HuH-7.5 (cell line): ENCODE data around the gene PPEF1.
"Not testable (repeated sequence)": the region's sequence is repeated elsewhere in the genome, so short reads cannot be mapped to it uniquely, and the experiment has no call there.

ENCODE experiments used
- DNase-seq: peaks from one replicate; pipeline ENCODE4 v3.0.0; 2011; ENCODE audit warnings: low spot score

The PPEF1 gene

DNA sequence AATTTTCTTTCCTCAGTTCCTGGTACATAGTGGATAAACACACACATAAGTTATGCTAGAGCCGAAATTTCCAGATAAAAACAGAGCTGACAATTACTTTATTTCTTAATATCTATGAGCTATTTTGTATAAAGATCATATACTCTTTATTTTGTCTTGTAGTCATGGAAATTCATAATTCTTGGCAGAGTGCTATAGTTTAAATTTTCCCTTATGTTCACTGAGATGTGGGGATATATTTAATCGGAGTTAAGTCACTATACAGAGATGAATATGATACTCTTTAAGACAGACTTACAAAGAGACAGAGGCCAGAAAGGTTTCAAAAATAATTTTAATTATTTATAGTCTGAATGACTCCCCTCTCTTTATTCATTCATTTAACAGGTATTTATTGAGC lies 89.7 kb downstream of the PPEF1 start:
- no peak for DNase-seq

DNA sequence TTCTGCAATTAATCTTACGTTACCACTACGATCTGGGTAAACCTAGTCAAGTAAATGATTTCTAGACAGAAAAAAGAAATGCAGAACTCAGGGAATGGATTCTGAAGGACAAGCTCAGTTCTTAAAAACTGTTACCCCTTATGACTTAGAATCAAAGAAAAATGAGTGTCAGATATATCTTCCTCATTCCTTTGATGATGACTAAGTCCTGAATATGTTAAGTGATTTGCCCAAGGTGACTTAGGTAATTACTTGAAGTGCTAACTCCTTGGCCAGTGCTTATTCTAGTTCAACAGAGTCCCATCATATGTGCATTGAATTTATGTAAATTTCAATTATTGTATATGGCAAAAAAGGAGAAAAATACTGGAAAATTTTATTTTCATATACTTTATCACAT lies 92.5 kb downstream of the PPEF1 start:
- DNase-seq: no peak

DNA sequence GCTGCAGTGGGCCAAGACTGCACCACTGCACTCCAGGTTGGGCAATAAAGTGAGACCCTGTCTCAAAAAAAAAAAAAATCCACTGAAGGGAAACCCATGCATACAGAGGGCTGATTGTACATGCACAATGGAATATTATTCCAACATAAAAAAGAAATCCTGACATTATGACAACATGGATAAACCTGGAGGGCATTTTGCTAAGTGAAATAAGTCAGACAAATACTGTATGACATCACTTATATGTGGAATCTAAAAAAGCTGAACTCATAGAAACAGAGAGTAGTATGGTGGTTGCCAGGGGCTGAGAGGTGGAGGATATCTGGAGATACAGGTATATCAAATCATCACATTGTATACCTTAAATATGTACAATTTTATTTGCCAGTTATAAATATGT lies 102.2 kb downstream of the PPEF1 start:
- no peak for DNase-seq

DNA sequence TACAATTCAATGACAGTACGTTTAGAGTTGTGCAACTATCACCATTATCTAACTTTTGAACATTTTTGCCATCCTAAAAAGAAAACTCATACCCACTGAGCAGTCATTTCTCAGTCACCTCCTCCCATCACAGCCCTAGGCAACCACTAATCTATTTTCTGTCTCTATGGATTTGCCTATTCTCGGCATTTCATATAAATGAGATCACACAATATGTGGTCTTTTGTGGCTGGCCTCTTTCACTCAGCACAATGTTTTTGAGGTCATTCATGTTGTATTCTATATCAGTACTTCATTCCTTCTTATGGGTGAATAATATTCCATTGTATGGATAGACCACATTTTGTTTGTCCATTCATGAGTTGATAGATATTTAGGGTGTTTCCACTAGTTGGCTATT lies 103.0 kb downstream of the PPEF1 start:
- no peak for DNase-seq

DNA sequence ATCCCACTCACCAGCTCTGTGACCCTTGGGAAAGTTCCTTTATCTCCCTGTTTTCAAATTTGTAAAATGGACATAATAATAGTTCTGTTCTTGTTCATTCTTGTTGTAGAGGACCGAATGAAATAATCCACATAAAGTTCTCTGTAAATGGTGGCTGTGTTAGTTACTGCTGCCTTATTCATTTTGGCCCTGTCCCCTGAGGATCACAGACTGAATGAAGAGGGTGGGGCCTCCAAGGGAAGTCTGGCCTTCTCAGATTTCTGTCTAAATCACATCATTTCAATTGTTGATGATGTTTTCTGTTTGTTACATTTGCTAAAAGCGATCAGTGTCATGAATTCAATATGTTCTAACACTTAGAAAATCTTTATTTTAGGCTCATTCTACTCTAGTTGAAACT lies 117.9 kb downstream of the PPEF1 start:
- no peak for DNase-seq

DNA sequence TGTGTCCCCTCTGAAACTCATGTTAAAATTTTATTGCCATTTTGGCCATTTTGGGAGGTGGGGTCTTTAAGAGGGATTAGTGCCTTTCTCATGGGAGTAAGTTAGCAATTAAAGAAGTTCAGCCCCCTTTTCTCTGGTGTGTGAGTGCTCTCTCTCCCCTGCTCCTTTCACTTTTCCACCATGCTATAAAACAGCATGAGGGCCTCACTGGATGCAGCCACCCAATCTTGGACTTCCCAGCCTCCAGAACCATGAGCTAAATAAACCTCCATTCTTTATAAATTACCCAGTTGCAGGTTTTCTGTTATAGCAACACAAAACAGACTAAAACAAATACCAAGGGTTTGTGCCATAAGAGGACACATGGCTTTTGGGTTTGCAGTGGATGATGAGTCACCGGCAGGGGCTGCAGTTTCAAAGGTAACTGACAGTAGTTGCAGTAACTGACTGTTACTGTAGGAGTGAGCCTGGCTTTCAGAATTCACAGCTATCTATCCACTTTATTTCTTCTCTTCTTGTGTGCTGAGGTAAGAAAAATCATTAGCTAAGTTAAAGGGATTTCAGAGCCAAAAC lies 121.5 kb downstream of the PPEF1 start:
- no peak for DNase-seq

DNA sequence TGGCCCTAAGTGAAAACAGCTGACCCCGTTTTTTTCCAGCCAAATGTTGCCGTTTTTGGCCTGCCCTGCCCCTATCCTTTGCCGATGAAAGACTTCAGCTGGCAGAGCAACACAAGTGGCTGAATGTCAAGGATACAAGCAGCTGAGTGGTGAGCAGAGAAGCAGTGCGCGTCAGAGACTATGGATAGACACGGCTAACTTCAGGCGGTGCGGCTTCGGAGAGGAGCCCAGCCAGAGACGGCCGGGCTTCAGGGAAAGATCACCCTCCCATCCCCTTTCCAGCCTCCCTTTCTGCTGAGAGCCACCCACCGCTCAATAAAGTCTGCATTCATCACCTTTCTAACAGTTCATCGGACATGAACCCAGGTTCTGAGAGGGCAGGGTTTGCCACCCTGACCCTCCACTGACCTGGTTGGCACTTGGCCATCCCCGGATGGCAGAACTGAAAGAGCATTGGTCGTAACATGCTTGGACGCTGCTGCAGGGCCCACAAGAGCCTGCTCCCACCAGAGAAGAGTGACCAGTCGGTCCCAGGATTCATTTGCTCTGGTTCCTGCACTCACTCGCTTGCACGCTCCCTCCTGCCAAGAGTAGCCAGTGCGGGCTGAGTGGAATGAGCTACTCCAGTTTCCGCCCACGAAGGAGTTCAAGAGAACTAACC lies 125.8 kb downstream of the PPEF1 start:
- no peak for DNase-seq

DNA sequence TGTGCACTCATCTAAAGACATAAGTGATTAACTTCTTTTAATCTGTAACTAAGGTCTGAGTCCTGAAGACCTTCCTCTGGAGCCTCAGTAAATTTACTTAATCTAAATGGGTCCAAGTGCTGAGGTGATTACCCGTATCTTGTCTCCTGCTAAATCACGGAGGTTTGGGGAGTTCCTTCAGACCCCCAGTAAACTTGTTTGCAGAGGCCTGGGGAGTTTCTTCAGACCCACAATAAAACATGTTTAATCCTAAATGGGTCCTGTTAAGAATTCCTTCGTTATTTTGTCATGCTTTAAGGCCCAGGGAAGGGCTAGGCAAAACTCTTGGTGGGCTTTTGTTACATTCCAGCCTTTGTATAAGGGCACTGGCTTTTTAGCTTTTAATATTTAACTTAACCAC lies 140.5 kb downstream of the PPEF1 start:
- not testable (repeated sequence) for DNase-seq

DNA sequence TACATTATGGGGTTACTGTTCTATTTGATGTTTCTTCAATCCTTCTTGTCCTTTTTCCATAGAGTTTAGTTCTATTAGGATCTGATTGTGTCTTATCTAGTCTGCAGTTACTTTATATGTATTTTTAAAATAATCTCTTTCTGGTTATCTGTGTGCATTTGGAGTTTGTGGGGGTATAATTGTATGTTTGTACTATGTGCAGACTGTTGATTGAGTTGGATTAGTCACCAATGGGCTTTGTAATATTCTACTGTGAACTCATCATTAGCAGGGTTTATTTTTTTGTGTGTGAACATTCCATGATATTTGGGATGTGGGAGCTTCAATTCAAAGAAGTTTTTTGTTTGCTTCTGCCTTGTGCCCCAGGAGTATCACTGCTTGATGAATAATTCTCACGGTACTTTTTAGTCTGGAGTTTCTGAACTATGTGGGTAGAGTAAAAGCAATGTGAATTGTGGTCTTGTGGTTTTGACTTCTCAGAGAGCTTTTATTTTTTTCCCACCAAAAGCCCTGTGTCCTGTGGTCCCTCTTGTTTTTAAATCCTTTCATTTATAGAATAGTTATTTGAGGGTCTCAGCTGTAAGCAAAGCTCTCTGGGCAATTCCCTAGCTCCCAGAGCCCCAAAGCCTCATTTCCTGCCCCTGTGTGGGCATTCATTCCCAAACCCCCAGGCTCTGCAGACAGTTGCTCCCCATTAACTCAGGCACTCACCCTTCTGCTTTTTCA lies 148.6 kb downstream of the PPEF1 start:
- DNase-seq: no peak

DNA sequence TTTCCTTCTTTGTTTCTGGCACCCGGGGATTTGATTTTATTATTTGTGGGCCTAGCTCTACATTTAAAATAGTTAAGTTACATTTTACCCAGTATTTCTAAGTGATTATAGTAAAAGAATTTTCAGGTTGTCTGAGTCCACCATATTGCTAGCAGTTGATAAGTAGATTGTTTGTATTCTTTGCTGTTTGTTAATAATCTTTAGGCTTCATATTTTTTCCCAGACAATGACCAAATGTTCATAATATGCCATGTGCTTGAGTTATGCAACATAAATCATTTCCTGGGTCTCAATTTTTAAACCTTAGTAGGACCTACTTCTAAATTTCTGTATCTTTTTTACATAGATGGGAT lies 149.2 kb downstream of the PPEF1 start:
- DNase-seq: no peak

DNA sequence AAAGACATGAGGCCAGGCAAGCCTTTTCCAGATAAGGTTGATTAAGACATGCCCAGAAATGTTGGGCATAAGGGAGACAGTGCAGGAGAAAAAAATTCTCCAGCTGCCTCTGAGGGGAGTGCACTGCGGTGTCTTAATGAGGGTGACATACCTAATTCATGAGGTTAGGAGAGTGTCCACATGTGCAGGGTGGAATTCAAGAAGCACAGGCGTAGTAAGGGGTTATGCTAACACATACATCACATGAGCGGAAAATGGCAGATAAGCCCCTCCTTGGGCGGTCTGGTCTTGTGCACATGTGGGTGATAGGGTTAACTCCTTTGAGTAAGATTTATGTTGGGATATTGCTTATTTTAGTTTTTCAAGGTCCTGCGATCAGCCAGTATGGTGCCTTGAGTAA lies 154.1 kb downstream of the PPEF1 start:
- DNase-seq: no peak

DNA sequence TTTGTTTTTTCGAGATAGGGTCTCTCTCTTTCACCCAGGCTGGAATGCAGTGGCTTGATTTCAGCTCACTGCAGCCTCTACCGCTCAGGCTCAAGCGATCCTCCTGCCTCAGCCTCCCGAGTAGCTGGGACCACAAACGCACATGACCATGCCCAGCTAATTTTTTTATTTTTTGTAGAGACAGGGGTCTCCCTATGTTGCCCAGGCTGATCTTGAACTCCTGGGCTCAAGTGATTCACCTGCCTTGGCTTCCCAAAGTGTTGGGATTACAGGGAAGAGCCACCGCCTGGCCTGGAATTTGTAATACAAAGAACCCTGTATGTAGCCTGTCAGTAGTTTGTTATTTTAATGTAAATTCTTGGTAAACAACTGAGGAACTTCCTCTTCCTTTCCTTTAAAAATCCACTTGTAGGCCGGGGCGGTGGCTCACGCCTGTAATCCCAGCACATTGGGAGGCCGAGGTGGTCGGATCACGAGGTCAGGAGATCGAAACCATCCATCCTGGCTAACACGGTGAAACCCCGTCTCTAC lies 157.0 kb downstream of the PPEF1 start:
- DNase-seq: no peak

DNA sequence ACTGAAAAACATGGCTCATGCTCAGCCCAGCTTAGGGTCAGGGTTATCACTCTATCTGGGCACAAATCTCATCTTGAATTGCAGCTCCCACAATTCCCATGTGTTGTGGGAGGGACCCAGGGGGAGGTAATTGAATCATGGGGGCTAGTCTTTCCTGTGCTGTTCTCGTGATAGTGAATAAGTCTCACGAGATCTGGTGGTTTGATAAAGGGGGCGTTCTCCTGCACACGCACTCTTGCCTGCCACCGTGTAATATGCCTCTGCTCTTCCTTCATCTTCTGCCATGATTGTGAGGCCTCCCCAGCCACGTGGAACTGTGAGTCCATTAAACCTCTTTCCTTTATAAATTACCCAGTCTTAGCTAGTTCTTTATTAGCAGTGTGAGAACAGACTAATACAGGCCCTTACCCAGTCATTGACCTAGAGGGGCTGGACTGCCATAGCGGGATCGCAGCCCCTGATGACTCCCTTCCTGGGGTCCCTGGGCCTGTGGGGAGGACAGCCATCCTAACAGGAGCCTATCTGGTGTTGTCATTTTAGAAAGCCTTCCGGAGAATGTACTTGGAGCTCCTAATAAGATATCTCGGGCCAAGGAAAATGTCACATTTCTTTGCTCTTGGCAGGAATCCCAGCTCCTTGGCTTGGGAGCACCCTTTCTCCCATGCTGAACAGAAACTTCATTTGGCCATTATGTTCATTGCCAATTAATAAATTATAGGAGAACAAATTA lies 163.9 kb downstream of the PPEF1 start:
- no peak for DNase-seq

DNA sequence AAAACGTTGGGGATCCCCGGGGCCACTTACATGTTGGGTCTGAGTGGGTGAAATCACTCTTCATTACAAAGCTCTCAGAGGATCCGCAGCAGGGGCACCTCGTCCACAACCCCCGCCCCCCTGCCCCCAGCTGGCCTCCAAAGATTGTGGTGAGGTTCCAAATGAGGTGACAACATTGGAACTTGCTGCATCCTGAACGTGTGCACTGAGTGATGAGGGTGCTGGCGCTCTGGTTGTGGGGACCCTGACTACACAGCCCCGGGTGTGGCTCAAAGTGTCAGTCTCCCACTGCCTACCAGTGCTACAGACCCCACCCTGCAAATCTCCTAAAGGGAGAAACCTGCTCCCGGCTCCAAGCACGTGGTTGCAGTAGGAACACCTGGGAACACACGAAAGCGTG lies 164.5 kb downstream of the PPEF1 start:
- DNase-seq: no peak

DNA sequence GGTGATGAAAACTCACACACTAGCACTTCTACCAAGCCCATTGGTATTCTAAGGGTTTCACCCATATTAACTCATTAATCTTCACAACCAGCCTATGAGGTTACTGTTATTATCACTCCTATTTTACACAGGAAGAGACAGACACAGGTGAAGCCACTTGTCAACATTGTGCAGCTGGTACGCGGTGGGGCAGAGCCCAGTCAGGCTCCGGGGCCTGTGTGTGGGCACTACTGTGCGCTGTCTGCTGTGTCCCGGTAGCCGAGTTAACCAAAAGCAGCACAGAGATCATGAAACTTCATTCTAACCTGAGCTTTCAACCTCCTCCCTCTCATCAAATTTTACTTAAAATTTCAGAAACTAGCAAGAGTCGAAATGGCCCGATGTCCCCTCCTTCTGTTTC lies 165.2 kb downstream of the PPEF1 start:
- DNase-seq: no peak

DNA sequence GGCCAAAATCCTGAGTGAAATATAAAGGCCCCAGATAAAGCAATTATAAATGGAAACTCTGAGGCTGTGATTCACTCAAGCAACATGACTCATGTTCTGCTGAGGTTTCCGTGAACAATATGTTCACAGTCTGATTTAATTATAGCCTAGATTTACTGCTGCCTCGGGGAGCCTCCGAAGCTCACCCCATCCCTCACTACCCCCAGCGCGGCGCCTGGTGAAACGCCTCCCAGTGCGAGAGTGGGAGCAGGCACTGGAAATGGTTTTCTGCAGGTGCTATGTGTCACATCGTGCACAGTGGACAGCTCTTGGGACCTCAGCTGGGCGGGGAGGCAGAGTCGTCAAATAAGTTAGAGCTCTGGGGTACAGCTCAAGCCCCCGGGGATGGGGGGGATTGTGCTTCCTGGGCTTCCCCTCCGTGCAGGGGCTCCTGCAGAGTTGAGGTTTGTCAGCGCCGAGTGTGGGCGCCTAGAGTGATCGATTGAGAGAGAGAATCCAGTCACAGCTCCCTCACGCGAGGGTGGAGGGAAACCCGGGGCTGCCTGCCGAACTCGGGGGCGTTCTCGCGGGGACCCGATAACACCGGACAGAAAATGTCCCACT lies 165.8 kb downstream of the PPEF1 start:
- no peak for DNase-seq

DNA sequence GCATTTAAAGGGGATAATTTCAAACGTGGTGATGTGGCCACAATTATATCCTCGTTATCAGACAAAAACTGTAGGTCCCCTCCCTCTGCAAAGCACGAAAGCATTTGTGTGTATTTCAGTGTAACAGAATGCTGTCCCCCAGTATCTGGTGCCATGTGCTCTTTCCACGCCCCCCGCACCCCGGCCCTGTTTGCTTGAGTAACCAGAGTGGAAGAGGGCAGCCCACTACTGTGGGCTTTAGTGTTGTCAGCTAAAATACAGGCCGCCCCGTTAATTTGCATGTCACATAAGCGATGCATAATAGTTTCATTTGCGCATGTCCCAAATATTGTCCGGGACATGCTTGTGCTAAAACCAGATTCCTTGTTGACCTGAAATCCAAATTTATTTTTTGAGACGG lies 166.4 kb downstream of the PPEF1 start:
- no peak for DNase-seq

DNA sequence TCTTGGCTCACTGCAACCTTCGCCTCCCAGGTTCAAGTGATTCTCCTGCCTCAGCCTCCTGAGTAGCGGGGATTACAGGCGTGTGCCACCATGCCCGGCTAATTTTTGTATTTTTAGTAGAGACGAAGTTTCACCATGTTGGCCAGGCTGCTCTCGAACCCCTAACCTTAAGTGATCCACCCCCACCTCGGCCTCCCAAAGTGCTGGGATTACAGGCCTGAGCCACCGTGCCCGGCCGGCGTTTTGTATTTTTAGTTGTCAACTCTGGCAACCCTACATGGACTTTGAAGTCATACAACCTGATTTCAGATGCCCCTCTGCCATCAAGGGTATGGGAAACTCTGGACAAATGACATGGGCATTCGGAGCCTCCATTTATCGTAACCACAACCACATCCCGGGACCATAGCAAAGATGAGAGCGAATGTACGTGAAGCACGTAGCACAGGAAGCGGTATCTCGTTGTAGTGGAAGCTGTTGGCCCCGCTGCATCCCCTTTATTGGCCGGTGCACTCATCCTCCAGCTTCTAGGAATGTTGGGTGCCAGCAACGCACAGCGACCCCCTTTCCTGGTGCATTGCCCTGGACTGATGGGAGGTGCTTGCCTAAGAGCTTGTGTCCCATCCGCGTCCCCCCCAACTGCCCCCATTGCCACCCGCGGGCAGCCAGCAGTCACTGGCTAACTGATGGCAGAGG lies 167.3 kb downstream of the PPEF1 start:
- no peak for DNase-seq

DNA sequence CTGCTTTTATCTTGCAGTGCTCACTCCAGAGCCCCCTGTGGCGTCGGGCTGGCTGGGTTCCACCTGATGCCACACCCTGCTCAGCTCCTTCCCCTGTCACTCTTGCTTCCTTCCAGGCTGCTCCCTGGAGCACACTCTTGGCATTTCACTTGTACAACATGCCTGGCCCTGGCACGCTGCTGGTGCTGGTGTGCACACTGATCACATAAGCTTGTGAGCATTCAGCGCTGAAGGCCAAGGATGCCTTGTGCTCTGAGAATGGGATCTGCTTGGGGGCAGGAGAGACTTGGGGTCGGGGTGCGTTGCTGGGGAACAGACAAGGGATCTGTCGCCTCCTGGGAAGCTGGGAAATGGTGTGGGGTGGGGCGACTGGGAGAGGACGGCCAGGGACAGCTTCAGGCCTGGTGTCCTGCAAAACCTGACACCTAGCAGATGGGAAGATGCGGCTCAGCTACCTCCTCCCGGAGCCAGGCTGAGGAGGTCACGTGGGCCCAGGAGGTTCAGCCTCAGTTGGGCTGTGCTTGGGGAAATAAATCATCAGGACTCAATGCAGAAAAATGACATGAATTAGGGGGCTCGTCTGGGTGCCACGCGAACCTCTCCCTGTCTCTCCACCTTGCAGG lies 167.9 kb downstream of the PPEF1 start:
- no peak for DNase-seq

DNA sequence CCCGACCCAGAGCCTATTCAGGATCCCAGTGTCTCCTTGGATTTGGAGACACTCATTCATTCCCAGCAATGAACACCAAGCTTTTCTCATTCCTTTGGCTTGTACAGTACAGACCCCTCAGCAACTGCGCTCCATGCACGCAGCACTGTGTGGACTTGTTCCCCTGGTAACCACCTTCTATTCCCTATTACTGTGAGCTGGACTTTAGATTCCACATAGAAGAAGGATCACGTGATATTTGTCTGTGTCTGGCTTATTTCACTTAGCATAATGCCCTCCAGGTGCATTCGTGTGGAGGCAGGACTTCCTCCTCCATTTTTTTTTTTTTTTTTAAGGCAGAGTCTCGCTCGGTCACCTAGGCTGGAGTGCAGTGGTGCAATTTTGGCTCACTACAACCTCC lies 170.0 kb downstream of the PPEF1 start:
- DNase-seq: no peak
